Cardiac fibroblast (primary cell): ENCODE results near the gene CHST11.

Source experiments
- DNase-seq, 2 donors: peaks; one replicate each; pipeline versions ENCODE4 v3.0.0 to v3.0.0-alpha.2; 2010; ENCODE audit warnings: low read depth in 2 of 2
- H3K4me3 ChIP-seq, 2 donors: replicated peaks in 1 of 2; 1 replicate in 1 of 2; 2 replicates in 1 of 2; pipeline ENCODE4 v1.5.1; 2011; ENCODE audit warnings: low read depth in 2 of 2, low read length in 2 of 2, mild to moderate bottlenecking in 2 of 2, moderate library complexity in 1 of 2
- CTCF ChIP-seq: IDR thresholded peaks from one replicate; pipeline ENCODE4 v1.5.1; 2011; ENCODE audit warnings: low read depth, mild to moderate bottlenecking, low read length, inconsistent platforms

CHST11 gene

GRCh38 chr12:104751120-104751519 lies 294.4 kb downstream of the CHST11 start:
- no peak overlapping the region for H3K4me3 ChIP-seq
- no peak for TF ChIP-seq CTCF
- no peak for DNase-seq

- no peak for TF ChIP-seq CTCF
- no peak for DNase-seq
Observed at GRCh38 chr12:104751594-104751993, 294.8 kb downstream of the CHST11 start.

GRCh38 chr12:104752016-104752415 lies 295.3 kb downstream of the CHST11 start:
- no peak overlapping the region for H3K4me3 ChIP-seq
- DNase-seq = no peak
- no peak for TF ChIP-seq CTCF

More at GRCh38 chr12:104751594-104751993, 294.8 kb downstream of the CHST11 start:
- H3K4me3 ChIP-seq = no peak overlapping the region

GRCh38 chr12:104752881-104753280 lies 296.1 kb downstream of the CHST11 start:
- TF ChIP-seq CTCF = no peak
- H3K4me3 ChIP-seq = no peak overlapping the region
- DNase-seq = no peak

- no peak for DNase-seq
- no peak for TF ChIP-seq CTCF
- no peak overlapping the region for H3K4me3 ChIP-seq
Observed at GRCh38 chr12:104756901-104757300, 300.2 kb downstream of the CHST11 start.

GRCh38 chr12:104758771-104759170 lies 302.0 kb downstream of the CHST11 start:
- no peak for TF ChIP-seq CTCF
- no peak for DNase-seq
- H3K4me3 ChIP-seq = no peak overlapping the region

GRCh38 chr12:104761091-104761490 lies 304.3 kb downstream of the CHST11 start:
- no peak for DNase-seq
- TF ChIP-seq CTCF = no peak
- H3K4me3 ChIP-seq = no peak overlapping the region
